HEK293 (cell line): Measurements from ENCODE around the gene TCF7L1.

Source experiments
- CTCF ChIA-PET: fragments of 350-600 bp; formaldehyde crosslinking; extraction: SDS; loops from one replicate; lab custom pipeline; 2021; ENCODE audit warnings: antibody characterized with exemption; lab: Yijun Ruan, JAX
- POLR2A ChIA-PET: fragments of 300-600 bp; formaldehyde crosslinking; extraction: SDS; loops from one replicate; lab custom pipeline; 2020; ENCODE audit warnings: antibody characterized with exemption, inconsistent platforms; lab: Yijun Ruan, JAX
- H3K27ac ChIP-seq: fragments of 200-500 bp; sonication (Bioruptor generic); 2 replicates; pipeline ENCODE4 v1.5.1; 2014; ENCODE audit warnings: low read depth, low read length, control low read depth, inconsistent platforms; ENCODE audit errors: extremely low read depth
- H3K36me3 ChIP-seq, 2 experiments: fragments of 200-500 bp in 1 of 2; sonication (Bioruptor generic) in 1 of 2; 1 replicate in 1 of 2; 2 replicates in 1 of 2; pipeline ENCODE4 v1.5.1; 2014 to 2017; ENCODE audit warnings: inconsistent platforms in 2 of 2, low read length in 2 of 2; ENCODE audit not compliant: control insufficient read depth in 2 of 2, insufficient read depth in 1 of 2
- H3K4me1 ChIP-seq: fragments of 200-500 bp; sonication (Bioruptor generic); 2 replicates; pipeline ENCODE4 v1.5.1; 2014; ENCODE audit warnings: mild to moderate bottlenecking, low read length, inconsistent platforms; ENCODE audit not compliant: control insufficient read depth, insufficient read depth
- H3K4me3 ChIP-seq: 2 replicates; pipeline ENCODE4 v1.5.1; 2011; ENCODE audit warnings: low read depth, mild to moderate bottlenecking, control low read depth, low read length, moderate library complexity
- H3K9me3 ChIP-seq: fragments of 200-500 bp; sonication (Bioruptor generic); 2 replicates; pipeline ENCODE4 v1.5.1; 2014; ENCODE audit warnings: low read depth, low read length, inconsistent platforms; ENCODE audit not compliant: control insufficient read depth, insufficient read depth
- PRDM2 ChIP-seq: fragments of 450-650 bp; formaldehyde crosslinking; IDR thresholded peaks from 2 replicates; pipeline ENCODE4 v1.5.1; 2016; ENCODE audit warnings: missing biosample characterization, missing genetic modification characterization, borderline replicate concordance
- REST ChIP-seq: fragments of 450-650 bp; formaldehyde crosslinking; IDR thresholded peaks from 2 replicates; pipeline ENCODE4 v1.5.1; 2016; ENCODE audit warnings: missing biosample characterization, missing genetic modification characterization
- ZBTB10 ChIP-seq: fragments of 450-650 bp; formaldehyde crosslinking; IDR thresholded peaks from 2 replicates; pipeline ENCODE4 v1.5.1; 2016; ENCODE audit warnings: missing biosample characterization, missing genetic modification characterization
- ZIC2 ChIP-seq: fragments of 450-650 bp; formaldehyde crosslinking; IDR thresholded peaks from 2 replicates; pipeline ENCODE4 v1.5.1; 2016; ENCODE audit warnings: missing biosample characterization, missing genetic modification characterization
- ZNF350 ChIP-seq: fragments of 450-650 bp; formaldehyde crosslinking; IDR thresholded peaks from 2 replicates; pipeline ENCODE4 v1.5.0; 2017; ENCODE audit warnings: missing biosample characterization, mild to moderate bottlenecking, missing genetic modification characterization
- ZNF514 ChIP-seq: fragments of 450-650 bp; formaldehyde crosslinking; IDR thresholded peaks from 2 replicates; pipeline ENCODE4 v1.5.1; 2016; ENCODE audit warnings: missing biosample characterization, missing genetic modification characterization
- ZNF555 ChIP-seq: fragments of 450-650 bp; formaldehyde crosslinking; conservative IDR thresholded peaks from 2 replicates; pipeline ENCODE4 v1.5.1; 2017; ENCODE audit warnings: missing biosample characterization, mild to moderate bottlenecking, missing genetic modification characterization, inconsistent platforms
- ZNF660 ChIP-seq: fragments of 450-650 bp; IDR thresholded peaks from 2 replicates; pipeline ENCODE4 v1.5.1; 2018; ENCODE audit warnings: missing biosample characterization, mild to moderate bottlenecking, missing genetic modification characterization
- ZNF692 ChIP-seq: fragments of 450-650 bp; formaldehyde crosslinking; IDR thresholded peaks from 2 replicates; pipeline ENCODE4 v1.5.1; 2016; ENCODE audit warnings: missing biosample characterization, missing genetic modification characterization
- ZNF792 ChIP-seq: fragments of 450-650 bp; formaldehyde crosslinking; IDR thresholded peaks from 2 replicates; pipeline ENCODE4 v1.5.1; 2016; ENCODE audit warnings: missing biosample characterization, missing genetic modification characterization
- ZNF830 ChIP-seq: fragments of 450-650 bp; IDR thresholded peaks from 2 replicates; pipeline ENCODE4 v1.5.0; 2018; ENCODE audit warnings: missing biosample characterization, missing genetic modification characterization, low read depth, mild to moderate bottlenecking, moderate library complexity

Gene TCF7L1

GRCh38 chr2:85162746-85163301 lies 29.6 kb downstream of the TCF7L1 start (continued):
- TF ChIP-seq ZBTB10 (tag by site-specific recombination) = no peak
- no peak for TF ChIP-seq ZNF350
- TF ChIP-seq ZNF692 (tag by site-specific recombination) = no peak
- no peak for TF ChIP-seq PRDM2 (tag by site-specific recombination)

- TF ChIP-seq ZNF514 (tag by site-specific recombination) (no peak), ZNF660 (no peak), ZNF792 (no peak), ZIC2 (tag by site-specific recombination) (no peak), ZNF555 (tag by site-specific recombination) (no peak), REST (tag by site-specific recombination) (no peak), ZNF830 (tag by site-specific recombination) (no peak)
- TF ChIP-seq, all 188 proteins: peak for 0
- ChIA-PET POLR2A (interaction anchor here (1.2 kb wide), 1 partner anchor 17 kb away, joined by 4 read pairs; no protein-coding TSS in a partner anchor), CTCF (interaction anchor here (0.7 to 2.2 kb wide), 6 partner anchors 17 to 103 kb away, joined by 4 to 11 read pairs (median 4); no protein-coding TSS in a partner anchor)
- Histone ChIP-seq H3K36me3 (no peaks in the 10 kb centered on the region), H3K4me3 (no peak overlapping the region), H3K4me1 (peaks cover 11% of the 10 kb centered on the region), H3K27ac (no peak overlapping the region), H3K9me3 (no peaks in the 10 kb centered on the region)
Observed at GRCh38 chr2:85163675-85164074, 30.5 kb downstream of the TCF7L1 start.
